Prostate gland (tissue), 2 donors: ENCODE results near the gene AMN1.
"Not testable (repeated sequence)": the region's sequence is repeated elsewhere in the genome, so short reads cannot be mapped to it uniquely, and the experiment has no call there.

ENCODE experiments used
- CTCF ChIP-seq, 4 experiments: fragments of 200-600 bp in 2 of 4; fragments of 450-650 bp in 2 of 4; sonication (generic) in 2 of 4; IDR thresholded peaks; 1 replicate in 3 of 4; 2 replicates in 1 of 4; pipeline ENCODE4 v1.5.1; 2016 to 2019; ENCODE audit warnings: antibody characterized with exemption in 4 of 4, mild to moderate bottlenecking in 2 of 4, moderate library complexity in 2 of 4
- POLR2A ChIP-seq: fragments of 450-650 bp; IDR thresholded peaks from one replicate; pipeline ENCODE4 v1.6.1; 2016; ENCODE audit warnings: antibody characterized with exemption, mild to moderate bottlenecking
- POLR2AphosphoS5 ChIP-seq: sonication (generic); formaldehyde crosslinking; IDR thresholded peaks from one replicate; pipeline ENCODE4 v1.6.1; 2017; ENCODE audit warnings: antibody characterized with exemption

- TF ChIP-seq CTCF (IDR thresholded peaks at IDR 0.05); POLR2AphosphoS5; POLR2A: not testable (repeated sequence)
These were observed 20.7 kb downstream of the AMN1 start for GRCh38 chr12:31708118-31708517.
